Erythroblast (primary cell): ENCODE results near the gene SESTD1.

Source experiments
- GATA1 ChIP-seq: IDR thresholded peaks from 2 replicates; pipeline ENCODE4 v1.6.1; 2011; ENCODE audit warnings: low read depth, mild to moderate bottlenecking, control low read depth, low read length, moderate library complexity
- POLR2A ChIP-seq: IDR thresholded peaks from 2 replicates; pipeline ENCODE4 v1.6.1; 2011; ENCODE audit warnings: mild to moderate bottlenecking, low read length

- TF ChIP-seq POLR2A (no peak), GATA1 (no peak)
Measured at GRCh38 chr2:179174240-179174639, 90.4 kb downstream of the SESTD1 start.
